Gastrocnemius medialis (tissue), 4 donors: Measurements from ENCODE around the gene AAK1. TPM values are rescaled to one million over a fixed set of nuclear protein-coding genes. Genes with fewer than 3 reads are reported as not detected.
"Not testable (repeated sequence)": the region's sequence is repeated elsewhere in the genome, so short reads cannot be mapped to it uniquely, and the experiment has no call there.

ENCODE experiments used
- ATAC-seq, 2 donors: fragments of 150-250 bp; one replicate each; pipeline ENCODE4 v1.9.1; 2016
- DNase-seq, 2 donors: peaks; one replicate each; pipeline ENCODE4 v3.0.0-alpha.2; 2019
- H3K27ac ChIP-seq, 4 donors: fragments of 200-600 bp; sonication (generic); 1 replicate in 1 of 4; 2 replicates in 3 of 4; pipeline ENCODE4 v1.5.1; 2016 to 2018; ENCODE audit warnings: mild to moderate bottlenecking in 2 of 4, moderate library complexity in 1 of 4
- H3K27me3 ChIP-seq, 3 donors: fragments of 200-600 bp; sonication (generic) in 2 of 3; 1 replicate in 1 of 3; 2 replicates in 2 of 3; pipeline versions ENCODE4 v1.5.1 to v1.6.0; 2016 to 2019; ENCODE audit warnings: mild to moderate bottlenecking in 1 of 3, moderate library complexity in 1 of 3
- H3K36me3 ChIP-seq, 2 donors: fragments of 200-600 bp; sonication (generic) in 1 of 2; one replicate each; pipeline ENCODE4 v1.5.1; 2017 to 2018
- H3K4me1 ChIP-seq, 2 donors: fragments of 200-600 bp; sonication (generic) in 1 of 2; one replicate each; pipeline ENCODE4 v1.5.1; 2016 to 2017; ENCODE audit warnings: mild to moderate bottlenecking in 2 of 2
- H3K4me3 ChIP-seq, 4 donors: fragments of 200-600 bp; sonication (generic) in 3 of 4; 1 replicate in 1 of 4; 2 replicates in 3 of 4; pipeline ENCODE4 v1.5.1; 2016 to 2019; ENCODE audit warnings: mild to moderate bottlenecking in 2 of 4
- H3K9me3 ChIP-seq, 3 donors: fragments of 200-600 bp; sonication (generic) in 2 of 3; 1 replicate in 1 of 3; 2 replicates in 2 of 3; pipeline ENCODE4 v1.5.1; 2016 to 2019
- CTCF ChIP-seq, 5 experiments: fragments of 450-650 bp in 3 of 5; fragments of 200-600 bp in 2 of 5; sonication (generic) in 2 of 5; IDR thresholded peaks in 4 of 5; conservative IDR thresholded peaks in 1 of 5; 1 replicate in 4 of 5; 2 replicates in 1 of 5; pipeline ENCODE4 v1.5.1; 2016 to 2019; ENCODE audit warnings: antibody characterized with exemption in 5 of 5, mild to moderate bottlenecking in 3 of 5, moderate library complexity in 3 of 5
- POLR2A ChIP-seq, 2 donors: fragments of 450-650 bp; IDR thresholded peaks; one replicate each; pipeline ENCODE4 v1.6.1; 2017; ENCODE audit warnings: antibody characterized with exemption in 2 of 2, mild to moderate bottlenecking in 2 of 2, moderate library complexity in 2 of 2
- in situ Hi-C, 4 donors: fragments of 200-750 bp; cut with MboI; loops; one replicate each; pipeline versions ENCODE4 v1.15.0 to v1.8.0; 2017; ENCODE audit warnings: low sequenced_read_pairs in 4 of 4
- intact Hi-C: fragments of 100-400 bp; cut with DNase I; formaldehyde crosslinking; loops from one replicate; pipeline ENCODE4 v1.15.1; 2023; ENCODE audit warnings: low total_unique reads
- total RNA-seq, 4 donors: library from RNA; depleted of rRNA; stranded (reverse); fragments of >200 nt; gene quantifications; one replicate each; pipeline versions ENCODE4 v1.1.0 to v1.2.3, GENCODE V29; 2016

Gene AAK1
- total RNA-seq, 4 donors from 2014 or later: 30.0 to 47.3 (median 39.1) TPM

- Histone ChIP-seq H3K4me1 (peaks cover 36 to 43% of the 10 kb centered on the region in 2 donors), H3K9me3 (no peaks in the 10 kb centered on the region), H3K4me3 (no peak overlapping the region), H3K27ac (no peak overlapping the region), H3K36me3 (no peaks in the 10 kb centered on the region), H3K27me3 (no peaks in the 10 kb centered on the region)
- DNase-seq: no peak
- in situ Hi-C loops: no loop called here
- intact Hi-C loops: no loop called here
- TF ChIP-seq POLR2A (IDR thresholded peaks at IDR 0.05): no peak
- TF ChIP-seq CTCF (IDR thresholded peaks at IDR 0.05 in 4 of 5, conservative IDR thresholded peaks at IDR 0.05 in 1 of 5): no peak
- no peak for ATAC-seq
Observed at GRCh38 chr2:69615078-69615625, 28.4 kb downstream of the AAK1 start.

DNA sequence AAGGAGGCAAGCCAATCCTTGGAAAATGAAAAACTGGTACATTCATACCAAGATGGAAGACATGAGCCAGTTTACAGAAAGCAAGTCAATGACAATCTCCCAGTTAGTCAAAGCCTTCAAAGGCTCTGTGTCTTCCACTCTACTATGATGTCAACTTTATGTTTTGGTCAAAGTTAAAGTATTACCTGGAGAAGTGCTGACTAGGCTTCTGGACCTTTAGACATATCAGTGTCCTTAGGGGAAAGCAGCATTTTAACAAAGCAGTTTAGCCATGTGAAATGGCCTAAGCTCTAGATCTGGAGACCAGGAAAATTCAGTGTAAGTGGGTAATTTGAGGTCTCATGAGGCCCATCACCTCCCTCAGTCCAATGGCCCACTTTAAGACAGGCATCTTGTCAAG is 30.8 kb downstream of the AAK1 start:
- H3K27me3 ChIP-seq: no peaks in the 10 kb centered on the region
- no peak for TF ChIP-seq CTCF (IDR thresholded peaks at IDR 0.05 in 4 of 5, conservative IDR thresholded peaks at IDR 0.05 in 1 of 5)
- TF ChIP-seq POLR2A (IDR thresholded peaks at IDR 0.05): no peak
- H3K36me3 ChIP-seq: no peaks in the 10 kb centered on the region
- ATAC-seq (no peak), DNase-seq (no peak)
- H3K9me3 ChIP-seq: no peaks in the 10 kb centered on the region
- in situ Hi-C loops: no loop called here
- H3K4me1 ChIP-seq: peaks cover 22 to 33% of the 10 kb centered on the region in 2 donors
- no peak overlapping the region for H3K27ac ChIP-seq
- intact Hi-C loops: no loop called here
- H3K4me3 ChIP-seq: no peak overlapping the region

DNA sequence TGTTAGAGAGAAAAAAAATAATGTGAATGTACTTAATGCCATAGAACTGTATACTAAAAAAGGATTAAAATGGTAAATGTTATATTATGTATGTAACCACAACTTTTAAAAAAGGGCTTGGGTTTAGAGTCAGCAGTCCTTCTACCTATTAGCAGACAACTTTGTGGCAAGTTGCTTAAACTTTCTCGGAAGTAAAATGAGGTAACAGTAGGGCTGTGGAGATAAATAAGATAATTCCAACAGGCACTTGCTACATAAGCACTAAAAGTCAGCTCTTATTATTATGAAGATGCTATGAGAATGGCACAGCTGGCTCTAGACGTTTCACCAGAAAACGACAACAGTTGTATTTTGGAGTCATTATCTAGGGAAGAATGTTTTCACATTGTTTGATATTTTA is 31.3 kb downstream of the AAK1 start:
- peaks cover 17 to 33% of the 10 kb centered on the region in 2 donors for H3K4me1 ChIP-seq
- H3K4me3 ChIP-seq: no peak overlapping the region
- no peaks in the 10 kb centered on the region for H3K36me3 ChIP-seq
- H3K9me3 ChIP-seq: no peaks in the 10 kb centered on the region
- DNase-seq (no peak), ATAC-seq (no peak)
- no peak overlapping the region for H3K27ac ChIP-seq
- H3K27me3 ChIP-seq: no peaks in the 10 kb centered on the region
- in situ Hi-C loops: no loop called here
- intact Hi-C loops: no loop called here
- TF ChIP-seq CTCF (IDR thresholded peaks at IDR 0.05 in 4 of 5, conservative IDR thresholded peaks at IDR 0.05 in 1 of 5): no peak

- no peak for ATAC-seq
- peaks cover 25 to 55% of the 10 kb centered on the region in 2 donors for H3K4me1 ChIP-seq
- in situ Hi-C loops: no loop called here
Observed at GRCh38 chr2:69608109-69608508, 35.4 kb downstream of the AAK1 start.

GRCh38 chr2:69606771-69607170 is 36.8 kb downstream of the AAK1 start:
- H3K27ac ChIP-seq, H3K36me3 ChIP-seq, H3K9me3 ChIP-seq, ATAC-seq, intact Hi-C loops, in situ Hi-C loops, H3K27me3 ChIP-seq, DNase-seq, H3K4me3 ChIP-seq: not testable (repeated sequence)
- H3K4me1 ChIP-seq: peaks cover 26 to 66% of the 10 kb centered on the region in 2 donors

More at GRCh38 chr2:69608109-69608508, 35.4 kb downstream of the AAK1 start:
- H3K4me3 ChIP-seq: no peak overlapping the region
- intact Hi-C loops: no loop called here
- no peaks in the 10 kb centered on the region for H3K36me3 ChIP-seq
- H3K27ac ChIP-seq: no peak overlapping the region
- TF ChIP-seq CTCF (IDR thresholded peaks at IDR 0.05 in 4 of 5, conservative IDR thresholded peaks at IDR 0.05 in 1 of 5): no peak
- no peak for TF ChIP-seq POLR2A (IDR thresholded peaks at IDR 0.05)
- no peak for DNase-seq
- no peaks in the 10 kb centered on the region for H3K9me3 ChIP-seq
- H3K27me3 ChIP-seq: no peaks in the 10 kb centered on the region
